Measurements from ENCODE around the gene CCNH.

CCNH gene

DNA sequence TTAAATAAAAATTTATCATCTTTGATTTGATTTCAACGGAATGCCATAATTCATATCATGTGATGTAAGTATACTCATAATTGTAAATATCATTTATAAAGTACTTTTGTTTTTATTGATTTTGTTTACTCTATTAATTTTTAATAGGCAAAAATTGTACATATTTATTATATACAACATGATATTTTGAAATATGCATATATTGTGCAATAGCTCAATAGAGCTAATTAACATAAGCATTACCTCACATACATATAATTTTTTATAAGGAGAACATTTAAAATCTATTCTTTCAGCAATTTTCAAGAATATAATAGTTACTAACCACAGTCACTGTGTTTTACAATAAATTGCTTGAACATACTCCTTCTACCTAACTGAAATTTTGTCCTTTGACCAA is 25.0 kb upstream of the CCNH start:
- H3K27ac ChIP-seq, result no peak overlapping the region
- TF ChIP-seq, protein P1, sequence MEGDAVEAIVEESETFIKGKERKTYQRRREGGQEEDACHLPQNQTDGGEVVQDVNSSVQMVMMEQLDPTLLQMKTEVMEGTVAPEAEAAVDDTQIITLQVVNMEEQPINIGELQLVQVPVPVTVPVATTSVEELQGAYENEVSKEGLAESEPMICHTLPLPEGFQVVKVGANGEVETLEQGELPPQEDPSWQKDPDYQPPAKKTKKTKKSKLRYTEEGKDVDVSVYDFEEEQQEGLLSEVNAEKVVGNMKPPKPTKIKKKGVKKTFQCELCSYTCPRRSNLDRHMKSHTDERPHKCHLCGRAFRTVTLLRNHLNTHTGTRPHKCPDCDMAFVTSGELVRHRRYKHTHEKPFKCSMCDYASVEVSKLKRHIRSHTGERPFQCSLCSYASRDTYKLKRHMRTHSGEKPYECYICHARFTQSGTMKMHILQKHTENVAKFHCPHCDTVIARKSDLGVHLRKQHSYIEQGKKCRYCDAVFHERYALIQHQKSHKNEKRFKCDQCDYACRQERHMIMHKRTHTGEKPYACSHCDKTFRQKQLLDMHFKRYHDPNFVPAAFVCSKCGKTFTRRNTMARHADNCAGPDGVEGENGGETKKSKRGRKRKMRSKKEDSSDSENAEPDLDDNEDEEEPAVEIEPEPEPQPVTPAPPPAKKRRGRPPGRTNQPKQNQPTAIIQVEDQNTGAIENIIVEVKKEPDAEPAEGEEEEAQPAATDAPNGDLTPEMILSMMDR (IDR thresholded peaks at IDR 0.05), result no peak
- no peak for TF ChIP-seq ZFX (IDR thresholded peaks at IDR 0.05; ENCODE audit: borderline replicate concordance)

DNA sequence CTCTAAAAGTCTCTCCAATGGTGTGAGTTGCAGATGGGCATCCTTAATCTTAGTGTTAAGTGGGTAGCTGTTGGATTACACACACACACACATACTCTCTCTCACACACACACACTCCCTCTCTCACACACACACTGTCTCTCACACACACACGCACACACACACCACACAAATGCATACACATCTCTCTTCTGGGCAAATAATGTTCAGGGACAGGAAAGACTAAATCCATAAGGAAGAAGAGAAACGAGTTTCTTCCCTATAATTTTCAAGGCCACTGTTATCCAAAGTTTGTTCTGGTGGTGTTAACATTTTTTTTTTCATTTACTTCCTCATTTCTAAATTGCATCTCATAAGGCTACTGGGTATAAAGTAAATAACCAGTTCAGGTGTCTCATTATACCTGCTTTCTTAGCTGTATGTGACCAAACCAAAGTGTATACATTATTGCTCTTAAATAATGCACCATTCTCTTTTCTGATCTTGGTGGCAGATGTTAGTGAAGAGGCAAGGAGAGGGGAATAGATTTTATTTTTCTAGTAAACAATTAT is 22.5 kb upstream of the CCNH start:
- TF ChIP-seq, protein P1 (IDR thresholded peaks at IDR 0.05), result no peak
- TF ChIP-seq ZFX (IDR thresholded peaks at IDR 0.05; ENCODE audit: borderline replicate concordance), result no peak
- H3K27ac ChIP-seq, result no peak overlapping the region

DNA sequence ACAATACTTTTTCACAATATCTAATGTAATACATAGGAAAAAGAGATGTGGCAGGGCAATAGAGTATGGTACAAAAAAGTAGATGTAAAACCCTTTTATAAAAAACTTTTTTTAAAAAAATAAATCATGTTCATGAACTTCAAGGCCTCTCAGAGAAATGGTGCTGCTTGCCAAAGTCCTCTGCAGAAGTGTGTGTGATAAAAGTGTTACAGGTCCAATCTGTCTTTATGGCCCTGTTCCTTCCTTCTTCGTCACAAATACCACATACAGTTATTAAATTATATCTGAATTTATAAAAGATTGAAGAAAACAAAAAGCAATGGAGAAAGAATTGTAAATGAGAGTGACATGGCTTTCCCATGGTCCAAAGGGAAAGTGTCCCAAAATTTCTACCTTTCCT is 21.7 kb upstream of the CCNH start:
- H3K27ac ChIP-seq, result no peak overlapping the region
- no peak for TF ChIP-seq ZFX (IDR thresholded peaks at IDR 0.05; ENCODE audit: borderline replicate concordance)
- TF ChIP-seq, protein P1 (IDR thresholded peaks at IDR 0.05), result no peak

DNA sequence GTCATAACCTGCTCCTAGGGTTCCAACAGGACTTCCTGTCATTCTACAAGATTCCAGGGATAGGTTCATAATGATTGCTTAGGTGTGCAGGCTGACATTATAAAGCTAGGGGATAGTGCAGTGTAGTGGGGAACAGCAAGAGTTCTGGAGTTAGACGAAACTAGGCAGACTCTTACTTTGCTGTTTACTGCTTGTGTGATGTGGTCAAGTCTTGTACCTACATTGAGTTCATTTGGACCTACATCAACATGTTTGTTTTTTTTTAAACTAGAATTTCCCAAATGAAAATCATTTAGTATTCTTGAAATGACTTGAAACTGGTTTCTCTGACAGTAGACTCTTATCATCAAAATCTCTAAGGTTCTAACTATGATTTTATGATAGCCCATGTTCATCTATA is 21.2 kb upstream of the CCNH start:
- no peak overlapping the region for H3K27ac ChIP-seq
- TF ChIP-seq, protein P1 (IDR thresholded peaks at IDR 0.05), result no peak

DNA sequence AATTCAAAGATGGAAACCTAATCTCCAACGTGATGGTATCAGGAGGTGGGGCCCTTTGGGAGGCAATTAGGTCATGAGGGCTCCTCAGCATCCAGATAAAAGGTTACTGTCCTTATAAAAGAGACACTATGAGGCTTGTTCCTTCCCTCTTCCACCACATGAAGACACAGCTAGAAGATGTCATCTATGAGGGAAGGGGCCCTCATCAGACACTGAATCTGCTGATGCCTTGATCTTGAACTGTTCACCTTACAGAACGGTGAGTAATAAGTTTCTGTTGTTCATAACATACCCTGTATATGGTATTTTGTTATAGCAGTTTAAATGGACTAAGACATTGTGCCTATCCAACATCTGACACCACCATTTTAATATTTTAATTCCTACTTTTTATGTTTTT is 19.7 kb upstream of the CCNH start:
- no peak overlapping the region for H3K27ac ChIP-seq
- TF ChIP-seq, protein P1 (IDR thresholded peaks at IDR 0.05), result no peak
- TF ChIP-seq ZFX (IDR thresholded peaks at IDR 0.05; ENCODE audit: borderline replicate concordance), result no peak

DNA sequence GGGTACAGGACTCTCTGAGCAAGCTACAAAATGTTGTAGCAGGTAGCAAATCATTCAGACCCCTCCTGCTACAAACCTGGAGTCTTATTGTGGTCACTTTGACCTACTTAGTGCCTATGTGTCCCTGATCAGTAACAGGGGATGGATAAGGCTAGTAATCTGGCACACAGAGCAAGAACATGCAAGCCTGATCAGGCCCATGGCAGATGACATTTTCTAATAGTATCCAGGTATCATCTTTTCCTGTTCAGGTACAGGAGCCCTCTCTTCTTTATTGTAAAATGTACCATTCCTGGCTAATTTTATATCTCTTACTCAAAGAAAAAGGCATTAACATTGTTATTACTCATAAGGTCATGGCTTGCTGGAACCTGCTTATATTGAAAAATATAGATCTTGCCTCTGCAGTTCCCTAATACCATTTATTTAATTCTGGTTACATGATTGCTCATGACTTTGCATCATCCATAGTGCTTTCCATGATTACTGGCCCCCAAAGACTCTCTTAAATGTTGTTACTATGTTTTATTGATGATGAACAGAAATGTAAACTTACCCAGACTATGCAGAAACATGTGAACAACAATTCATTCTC is 18.2 kb upstream of the CCNH start:
- no peak overlapping the region for H3K27ac ChIP-seq
- TF ChIP-seq, protein P1 (IDR thresholded peaks at IDR 0.05), result no peak
- no peak for TF ChIP-seq ZFX (IDR thresholded peaks at IDR 0.05; ENCODE audit: borderline replicate concordance)

DNA sequence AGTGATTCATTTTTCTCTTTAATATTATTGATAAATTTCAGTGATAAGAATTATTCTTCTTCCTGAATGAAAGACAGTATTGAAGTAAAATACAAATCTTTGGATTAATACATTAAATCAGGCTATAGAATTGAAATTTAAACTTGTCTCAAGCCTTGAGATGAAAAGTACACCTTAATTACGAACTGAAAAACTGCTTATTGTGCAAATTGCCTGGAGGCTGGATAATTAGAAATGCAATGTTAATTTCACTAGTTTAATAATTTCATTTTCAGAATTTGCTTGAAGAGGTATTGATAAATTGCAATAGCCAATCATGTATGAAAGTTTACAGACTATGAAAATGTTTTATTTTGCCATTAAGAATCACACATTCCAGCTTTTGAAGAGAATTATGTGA is 11.0 kb upstream of the CCNH start:
- H3K27ac ChIP-seq, result no peak overlapping the region
- TF ChIP-seq ZFX (IDR thresholded peaks at IDR 0.05; ENCODE audit: borderline replicate concordance), result no peak
- TF ChIP-seq, protein P1 (IDR thresholded peaks at IDR 0.05), result no peak
